GM18907 (cell line): ENCODE results near the gene XPR1.

Experiments
- ATAC-seq: cut with Tn5 transposase; IDR thresholded peaks from one replicate; pipeline ENCODE4 v1.9.1; 2021; ENCODE audit warnings: mild to moderate bottlenecking, moderate library complexity; ENCODE audit not compliant: unreplicated experiment

Gene XPR1

GRCh38 chr1:180881806-180882509 lies 250.1 kb downstream of the XPR1 start:
- ATAC-seq, result peak; percentile 65

DNA sequence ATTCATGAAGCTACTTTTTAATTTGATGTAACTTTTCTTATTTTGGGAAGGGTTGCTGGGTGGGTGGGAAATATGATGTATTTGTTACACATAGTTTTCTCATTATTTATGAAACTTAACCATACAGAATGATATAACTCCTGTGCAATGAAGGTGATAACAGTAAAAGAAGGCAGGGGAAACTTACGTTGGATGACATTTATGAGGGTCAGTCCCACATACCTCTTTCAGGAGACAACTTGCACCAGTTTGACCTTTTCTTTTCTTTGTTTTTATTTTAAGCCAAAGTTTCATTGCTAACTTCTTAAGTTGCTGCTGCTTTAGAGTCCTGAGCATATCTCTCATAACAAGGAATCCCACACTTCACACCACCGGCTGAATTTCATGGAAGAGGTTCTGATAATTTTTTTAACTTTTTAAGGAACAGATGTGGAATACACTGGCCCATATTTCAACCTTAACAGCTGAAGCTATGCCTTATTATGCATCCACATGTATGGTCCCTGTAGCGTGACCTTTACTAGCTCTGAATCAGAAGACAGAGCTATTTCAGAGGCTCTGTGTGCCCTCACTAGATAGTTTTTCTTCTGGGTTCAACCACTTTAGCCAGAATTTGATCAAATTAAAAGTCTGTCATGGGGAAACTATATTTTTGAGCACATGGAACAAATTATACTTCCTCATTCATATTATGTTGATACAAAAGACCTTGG lies 252.9 kb downstream of the XPR1 start:
- no peak for ATAC-seq

GRCh38 chr1:180886338-180886737 lies 254.5 kb downstream of the XPR1 start:
- no peak for ATAC-seq

DNA sequence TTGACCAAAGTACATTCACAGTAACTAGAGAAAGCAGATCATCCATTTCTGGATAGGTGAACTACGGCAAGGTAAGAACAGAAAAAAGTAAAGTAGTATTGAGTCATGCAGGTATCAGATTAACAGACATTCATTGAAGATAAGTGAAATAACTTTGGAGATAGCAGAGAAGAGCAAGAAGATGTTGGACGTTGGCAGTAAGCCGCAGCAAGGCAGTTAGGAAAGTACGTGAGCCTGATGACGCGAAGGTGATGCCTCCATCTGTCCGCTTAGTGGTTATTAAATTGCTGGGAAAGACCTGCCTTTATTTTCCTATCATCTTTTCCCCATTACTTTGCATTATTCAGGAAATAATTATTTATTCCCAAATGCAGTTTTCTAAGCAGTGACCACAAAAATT lies 256.0 kb downstream of the XPR1 start:
- no peak for ATAC-seq

DNA sequence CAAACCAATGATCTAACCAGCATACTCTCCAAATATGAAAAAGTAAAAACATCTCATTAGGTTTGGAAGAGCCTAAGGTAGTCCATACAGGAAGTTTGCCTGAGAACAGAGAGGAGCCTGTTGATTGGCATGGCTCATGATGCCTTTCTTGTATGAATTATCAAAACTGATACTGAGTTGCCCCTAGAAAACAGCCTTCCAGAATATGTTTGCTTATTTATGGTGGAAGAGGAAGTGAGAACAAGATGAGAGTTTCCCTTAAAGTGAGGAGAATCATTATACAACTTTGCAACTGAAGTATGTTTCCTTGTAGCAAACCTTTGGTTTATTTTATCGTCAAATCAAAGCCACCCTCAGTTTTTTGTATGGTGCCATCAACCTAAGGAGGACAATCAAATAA lies 257.0 kb downstream of the XPR1 start:
- peak; percentile 87 for ATAC-seq

DNA sequence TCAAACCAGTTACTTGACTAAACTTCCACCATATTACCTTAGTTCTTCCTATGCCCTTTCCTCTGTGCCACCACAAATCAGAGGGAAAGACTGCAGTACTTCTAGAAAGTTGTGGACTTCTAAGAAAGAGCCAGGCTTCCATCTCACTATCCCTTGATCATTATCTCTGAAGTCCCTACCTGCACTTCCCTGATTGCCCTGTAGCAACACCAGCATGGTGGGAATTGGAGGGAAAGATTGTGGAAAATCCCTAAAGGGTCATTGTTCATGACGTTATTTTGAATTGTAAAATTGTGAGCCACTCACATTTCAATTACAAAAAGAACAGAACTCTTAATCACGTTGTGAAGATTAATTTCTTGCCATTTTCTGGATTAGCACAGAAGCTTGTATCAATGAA lies 257.5 kb downstream of the XPR1 start:
- no peak for ATAC-seq

- ATAC-seq, result no peak
Observed at GRCh38 chr1:180892272-180892671, 260.4 kb downstream of the XPR1 start.

DNA sequence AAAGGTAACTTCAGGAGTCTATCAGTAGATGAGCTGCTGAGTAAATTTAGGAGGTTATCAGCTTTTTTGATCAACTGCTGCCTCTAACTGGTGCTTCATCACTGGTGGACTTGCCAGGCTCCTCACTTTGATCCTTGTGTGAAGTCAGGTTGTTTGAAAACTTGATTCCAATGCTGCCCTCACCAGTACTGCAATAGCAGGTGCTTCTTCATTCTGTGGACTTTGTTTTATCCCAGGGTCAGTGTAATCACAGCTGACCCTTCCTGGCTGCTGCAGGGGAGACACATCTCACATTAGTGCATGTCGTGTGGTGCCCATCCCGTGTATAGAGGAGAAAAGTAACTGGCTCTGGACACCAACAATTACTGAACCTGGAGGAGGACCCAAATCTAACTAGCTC lies 260.9 kb downstream of the XPR1 start:
- no peak for ATAC-seq

GRCh38 chr1:180893614-180894013 lies 261.8 kb downstream of the XPR1 start:
- no peak for ATAC-seq

- no peak for ATAC-seq
Observed at GRCh38 chr1:180896161-180896560, 264.3 kb downstream of the XPR1 start.

DNA sequence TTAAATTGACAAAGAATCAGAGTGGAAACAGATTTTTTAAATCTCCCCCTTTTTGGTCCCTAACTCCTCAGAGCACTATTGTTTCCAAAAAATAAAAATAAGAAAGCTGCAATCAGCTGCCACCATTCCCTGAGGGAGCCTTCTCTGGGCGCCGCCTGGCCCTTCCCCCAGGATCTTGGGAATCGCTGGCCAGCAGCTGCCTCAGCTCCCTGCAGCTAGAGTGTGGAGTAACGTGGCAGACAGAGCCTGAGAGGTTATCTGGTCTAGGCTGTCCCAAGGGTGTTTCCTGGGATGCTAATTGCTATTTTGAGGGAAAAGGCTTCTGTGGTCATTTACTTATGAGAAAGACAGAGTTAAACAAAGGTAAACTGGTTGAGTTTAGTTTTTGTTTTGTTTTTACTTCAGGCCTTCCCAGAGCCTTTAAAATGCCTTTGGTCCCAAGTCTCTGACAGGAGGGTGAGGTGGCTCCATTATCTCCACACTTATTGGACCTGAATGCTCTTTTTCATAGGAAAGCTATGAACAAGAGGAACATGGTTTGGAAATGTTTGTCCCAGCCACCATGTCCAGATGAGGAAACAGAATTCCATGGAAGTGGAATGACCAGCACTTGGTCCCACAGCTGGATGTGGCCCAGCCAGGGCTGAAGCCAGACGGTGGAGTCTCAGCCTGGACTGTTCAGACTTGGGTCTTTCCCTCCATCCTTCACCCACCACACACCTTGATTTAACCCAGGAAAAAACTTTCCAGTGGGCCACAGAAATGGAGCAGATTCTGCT lies 266.8 kb downstream of the XPR1 start:
- ATAC-seq, result no peak

- no peak for ATAC-seq
Observed at GRCh38 chr1:180899262-180899661, 267.4 kb downstream of the XPR1 start.

GRCh38 chr1:180901076-180901990 lies 269.5 kb downstream of the XPR1 start:
- ATAC-seq, result no peak

DNA sequence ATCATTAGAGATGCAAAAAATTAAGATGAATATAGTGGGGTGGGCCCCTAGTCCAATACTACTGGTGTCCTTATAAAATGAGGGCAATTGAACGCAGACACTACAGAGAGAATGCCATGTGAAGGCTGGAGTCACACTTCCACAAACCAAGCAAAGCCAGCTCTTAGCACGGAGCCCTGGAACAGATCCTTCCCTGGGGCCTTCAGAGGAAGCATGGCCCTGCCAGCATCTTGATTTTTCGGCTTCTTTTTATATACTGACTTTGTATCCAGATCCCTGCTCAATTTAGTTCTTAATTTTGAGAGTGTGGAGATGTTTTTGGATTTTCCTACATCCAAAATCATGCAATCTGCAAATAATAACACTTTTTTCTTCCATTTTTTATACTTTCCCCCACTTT lies 270.7 kb downstream of the XPR1 start:
- ATAC-seq, result no peak

- no peak for ATAC-seq
Observed at GRCh38 chr1:180905927-180906326, 274.1 kb downstream of the XPR1 start.

- ATAC-seq, result no peak
Observed at GRCh38 chr1:180906511-180906910, 274.7 kb downstream of the XPR1 start.

DNA sequence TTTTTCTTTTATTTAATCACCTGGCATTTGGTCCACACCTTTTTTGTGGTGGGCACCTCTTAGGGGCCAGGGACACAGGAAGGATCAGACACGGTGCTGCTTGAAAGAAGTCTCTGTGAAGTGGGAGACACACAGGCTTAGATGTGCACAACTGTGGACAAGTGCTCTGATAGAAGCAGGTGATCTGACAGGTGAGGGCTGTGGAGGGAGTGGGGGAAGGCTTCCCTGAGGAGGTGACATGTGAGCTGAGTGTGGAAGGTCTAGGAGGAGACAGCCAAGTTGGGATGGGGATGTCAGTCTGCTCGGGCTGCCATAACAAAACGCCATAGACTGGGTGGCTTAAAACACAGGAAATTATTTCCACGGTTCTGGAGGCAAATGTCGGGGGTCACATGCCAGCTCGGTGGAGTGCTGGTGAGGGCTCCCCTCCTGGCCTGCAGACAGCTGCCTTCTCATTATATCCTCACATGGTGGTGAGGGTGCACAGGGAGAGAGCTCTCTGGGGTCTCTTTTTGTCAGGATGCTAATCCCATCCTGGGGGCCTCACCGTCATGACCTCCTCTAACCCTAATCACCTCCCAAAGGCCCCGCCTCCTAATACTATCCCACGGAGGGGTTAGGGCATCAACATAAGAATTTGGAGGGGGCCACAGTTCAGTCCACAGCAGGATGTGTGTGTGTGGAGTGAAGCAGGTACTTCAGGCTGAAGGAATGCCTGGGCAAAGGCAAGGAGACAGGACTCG lies 275.7 kb downstream of the XPR1 start:
- ATAC-seq, result no peak

GRCh38 chr1:180908074-180908765 lies 276.4 kb downstream of the XPR1 start:
- no peak for ATAC-seq

GRCh38 chr1:180909005-180909414 lies 277.2 kb downstream of the XPR1 start:
- ATAC-seq, result peak; percentile 39
